HG02610 (cell line): Measurements from ENCODE around the gene STARD3.
"Not testable (repeated sequence)": the region's sequence is repeated elsewhere in the genome, so short reads cannot be mapped to it uniquely, and the experiment has no call there.

Experiments used
- ATAC-seq: cut with Tn5 transposase; IDR thresholded peaks from one replicate; pipeline ENCODE4 v1.9.1; 2021; ENCODE audit warnings: mild to moderate bottlenecking, moderate library complexity; ENCODE audit not compliant: unreplicated experiment

STARD3 gene

GRCh38 chr17:39636927-39637736 lies at the start of gene STARD3:
TSS of gene STARD3 (plus strand) at chr17:39637144. CDS start at chr17:39653532, 16,388 bp downstream.
- peak; percentile 76 for ATAC-seq

- ATAC-seq, result not testable (repeated sequence)
Observed at GRCh38 chr17:39590180-39590579, 46.8 kb upstream of the STARD3 start.

GRCh38 chr17:39591958-39592954 lies 44.7 kb upstream of the STARD3 start:
- ATAC-seq, result no peak

- ATAC-seq, result no peak
Observed at GRCh38 chr17:39593371-39593770, 43.6 kb upstream of the STARD3 start.

GRCh38 chr17:39595294-39595693 lies 41.6 kb upstream of the STARD3 start:
- no peak for ATAC-seq

- ATAC-seq, result no peak
Observed at GRCh38 chr17:39595928-39596510, 40.9 kb upstream of the STARD3 start.

- ATAC-seq, result no peak
Observed at GRCh38 chr17:39596543-39597267, 40.2 kb upstream of the STARD3 start.

GRCh38 chr17:39597372-39598046 lies 39.4 kb upstream of the STARD3 start:
- no peak for ATAC-seq

- no peak for ATAC-seq
Observed at GRCh38 chr17:39598047-39598481, 38.9 kb upstream of the STARD3 start.

GRCh38 chr17:39598630-39599003 lies 38.3 kb upstream of the STARD3 start:
- ATAC-seq, result no peak

GRCh38 chr17:39599004-39599664 lies 37.8 kb upstream of the STARD3 start:
- no peak for ATAC-seq

GRCh38 chr17:39599665-39600231 lies 37.2 kb upstream of the STARD3 start:
- no peak for ATAC-seq

- ATAC-seq, result no peak
Observed at GRCh38 chr17:39600288-39600996, 36.5 kb upstream of the STARD3 start.

GRCh38 chr17:39600997-39601597 lies 35.8 kb upstream of the STARD3 start:
- no peak for ATAC-seq

GRCh38 chr17:39601758-39602532 lies 35.0 kb upstream of the STARD3 start:
- ATAC-seq, result no peak

- no peak for ATAC-seq
Observed at GRCh38 chr17:39602533-39603303, 34.2 kb upstream of the STARD3 start.
